AG04449 (cell line): ENCODE results near the gene FRMD8.
"Not testable (repeated sequence)": the region's sequence is repeated elsewhere in the genome, so short reads cannot be mapped to it uniquely, and the experiment has no call there.

Experiments used
- CTCF ChIA-PET: fragments of 350-600 bp; formaldehyde crosslinking; extraction: SDS; loops from one replicate; lab custom pipeline; 2021; ENCODE audit warnings: antibody characterized with exemption; lab: Yijun Ruan, JAX
- POLR2A ChIA-PET: fragments of 400-600, 350-600 bp; formaldehyde crosslinking; extraction: SDS; loops from one replicate; lab custom pipeline; 2020; ENCODE audit warnings: antibody characterized with exemption, inconsistent platforms; lab: Yijun Ruan, JAX
- DNase-seq: peaks from one replicate; pipeline ENCODE4 v3.0.0-alpha.2; 2010; ENCODE audit warnings: low read depth, low spot score
- H3K4me3 ChIP-seq: 2 replicates; pipeline ENCODE4 v1.5.1; 2011; ENCODE audit warnings: low read depth, mild to moderate bottlenecking, control low read depth, low read length
- CTCF ChIP-seq: IDR thresholded peaks from one replicate; pipeline ENCODE4 v1.5.1; 2011; ENCODE audit warnings: mild to moderate bottlenecking, moderate library complexity, low read length, control low read depth, inconsistent platforms; ENCODE audit not compliant: insufficient read depth; ENCODE audit errors: missing control alignments

Gene FRMD8

GRCh38 chr11:65448418-65449105 is 62.1 kb downstream of the FRMD8 start:
- no peak overlapping the region for H3K4me3 ChIP-seq
- DNase-seq = no peak
- no peak for TF ChIP-seq CTCF
- ChIA-PET POLR2A (interaction anchor here (0.9 to 6.3 kb wide), 12 partner anchors 24 to 62 kb away, joined by 3 to 103 read pairs (median 8); partner anchors contain the start of genes MALAT1 and NEAT1), CTCF (interaction anchor here (1.2 to 2.3 kb wide), 3 partner anchors 31 to 62 kb away, joined by 3 to 15 read pairs (median 12); no protein-coding TSS in a partner anchor)

GRCh38 chr11:65451301-65451700 is 64.9 kb downstream of the FRMD8 start:
- POLR2A ChIA-PET = not testable (repeated sequence)

GRCh38 chr11:65452259-65452658 is 65.8 kb downstream of the FRMD8 start:
- POLR2A ChIA-PET = interaction anchor here (1.1 to 4.3 kb wide), 10 partner anchors 20 to 136 kb away, joined by 3 to 142 read pairs (median 6); partner anchors contain the start of genes MALAT1 and NEAT1
- H3K4me3 ChIP-seq, DNase-seq: not testable (repeated sequence)
- CTCF ChIA-PET = interaction anchor here (1.0 to 1.4 kb wide), 5 partner anchors 12 to 74 kb away, joined by 3 to 4 read pairs (median 3); no protein-coding TSS in a partner anchor

More at GRCh38 chr11:65451301-65451700, 64.9 kb downstream of the FRMD8 start:
- CTCF ChIA-PET, DNase-seq, H3K4me3 ChIP-seq: not testable (repeated sequence)

GRCh38 chr11:65452806-65453490 is 66.5 kb downstream of the FRMD8 start:
- POLR2A ChIA-PET = interaction anchor here (1.0 to 4.3 kb wide), 12 partner anchors 19 to 136 kb away, joined by 3 to 142 read pairs (median 6); partner anchors contain the start of genes MALAT1 and NEAT1
- CTCF ChIA-PET = interaction anchor here (0.7 to 1.6 kb wide), 8 partner anchors 11 to 75 kb away, joined by 3 to 4 read pairs (median 4); no protein-coding TSS in a partner anchor

GRCh38 chr11:65454311-65454695 is 67.9 kb downstream of the FRMD8 start:
- H3K4me3 ChIP-seq = peak overlapping the region; percentile 65
- TF ChIP-seq CTCF = no peak
- CTCF ChIA-PET = interaction anchor here (1.4 to 1.6 kb wide), 3 partner anchors 37 to 56 kb away, joined by 4 to 5 read pairs (median 4); no protein-coding TSS in a partner anchor
- no peak for DNase-seq
- POLR2A ChIA-PET = interaction anchor here (0.6 to 4.3 kb wide), 6 partner anchors 11 to 62 kb away, joined by 3 to 142 read pairs (median 12); partner anchors contain the start of gene MALAT1

More at GRCh38 chr11:65452806-65453490, 66.5 kb downstream of the FRMD8 start:
- no peak for TF ChIP-seq CTCF
- DNase-seq = no peak
- no peak overlapping the region for H3K4me3 ChIP-seq

GRCh38 chr11:65454696-65455456 is 68.4 kb downstream of the FRMD8 start:
- ChIA-PET POLR2A (interaction anchor here (0.5 to 4.3 kb wide), 13 partner anchors 10 to 62 kb away, joined by 3 to 142 read pairs (median 5); partner anchors contain the start of genes MALAT1 and NEAT1), CTCF (interaction anchor here (1.0 to 1.6 kb wide), 5 partner anchors 25 to 56 kb away, joined by 4 to 5 read pairs (median 4); no protein-coding TSS in a partner anchor)
- peak overlapping the region; percentile 65 for H3K4me3 ChIP-seq
- peak; percentile 19 for TF ChIP-seq CTCF
- DNase-seq = no peak
